ENCODE data around the gene PLGRKT. TPM values are rescaled to one million over a fixed set of nuclear protein-coding genes. Genes with fewer than 3 reads are reported as not detected.
"Not testable (repeated sequence)": the region's sequence is repeated elsewhere in the genome, so short reads cannot be mapped to it uniquely, and the experiment has no call there.

Gene PLGRKT
- total RNA-seq, 1 donor from 2014 or later: 15.9 TPM

GRCh38 chr9:5440426-5440825 lies 2.7 kb upstream of the PLGRKT start:
- intact Hi-C loops (cut with DNase I): no loop called here
- ATAC-seq: no peak
- TF ChIP-seq CTCF (IDR thresholded peaks at IDR 0.05): no peak

GRCh38 chr9:5438301-5439162 lies 807 bp upstream of the PLGRKT start:
- Histone ChIP-seq H3K9me3 (no peaks in the 10 kb centered on the region), H3K4me1 (peaks cover 24% of the 10 kb centered on the region), H3K27ac (peak overlapping the region; percentile 96), H3K4me3 (peak overlapping the region; percentile 70), H3K36me3 (peaks cover 6% of the 10 kb centered on the region), H3K27me3 (ENCODE audit: low read depth) (no peaks in the 10 kb centered on the region)
- no peak for TF ChIP-seq CTCF (IDR thresholded peaks at IDR 0.05)
- no peak for DNase-seq
- ATAC-seq: no peak
- intact Hi-C loops (cut with DNase I): no loop called here

More at GRCh38 chr9:5440426-5440825, 2.7 kb upstream of the PLGRKT start:
- Histone ChIP-seq H3K4me1 (peaks cover 24% of the 10 kb centered on the region), H3K36me3 (peaks cover 4% of the 10 kb centered on the region), H3K27ac (no peak overlapping the region), H3K4me3 (no peak overlapping the region), H3K27me3 (ENCODE audit: low read depth) (no peaks in the 10 kb centered on the region), H3K9me3 (no peaks in the 10 kb centered on the region)
- DNase-seq: no peak

- Histone ChIP-seq H3K9me3 (no peaks in the 10 kb centered on the region), H3K27ac (peak overlapping the region; percentile 96), H3K4me1 (peaks cover 24% of the 10 kb centered on the region), H3K36me3 (peaks cover 6% of the 10 kb centered on the region), H3K4me3 (peak overlapping the region; percentile 70), H3K27me3 (ENCODE audit: low read depth) (no peaks in the 10 kb centered on the region)
- intact Hi-C loops (cut with DNase I): no loop called here
- no peak for ATAC-seq
- no peak for TF ChIP-seq CTCF (IDR thresholded peaks at IDR 0.05)
- DNase-seq: no peak
These were observed 1.3 kb downstream of the PLGRKT start for GRCh38 chr9:5436441-5436840.

DNA sequence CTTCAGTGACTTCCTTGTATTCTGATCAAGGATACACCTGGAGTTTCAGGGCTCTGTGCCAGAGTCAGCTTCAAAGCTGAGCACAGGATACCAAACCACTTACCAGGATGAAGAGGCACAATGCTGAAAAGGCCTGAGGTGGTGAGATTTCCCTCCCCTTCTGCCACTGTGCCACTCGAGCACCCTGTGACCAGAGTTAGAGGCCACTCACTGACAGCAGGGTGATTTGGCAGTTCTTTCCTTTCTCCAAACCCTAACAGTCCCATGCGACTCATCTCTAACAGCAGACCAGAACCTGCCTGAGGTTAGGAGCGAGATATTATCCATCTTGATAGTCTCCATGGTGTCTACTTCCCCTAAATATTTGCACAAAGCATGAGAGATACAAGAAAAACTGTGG lies 1.8 kb downstream of the PLGRKT start:
- intact Hi-C loops (cut with DNase I): no loop called here
- H3K9me3 ChIP-seq: no peaks in the 10 kb centered on the region
- H3K4me3 ChIP-seq: no peak overlapping the region
- H3K36me3 ChIP-seq: peaks cover 9% of the 10 kb centered on the region
- peaks cover 24% of the 10 kb centered on the region for H3K4me1 ChIP-seq
- H3K27me3 ChIP-seq (ENCODE audit: low read depth): no peaks in the 10 kb centered on the region
- no peak overlapping the region for H3K27ac ChIP-seq
- TF ChIP-seq CTCF (IDR thresholded peaks at IDR 0.05): no peak
- DNase-seq (no peak), ATAC-seq (no peak)

GRCh38 chr9:5433841-5434810 lies 3.6 kb downstream of the PLGRKT start:
- ATAC-seq; H3K27me3 ChIP-seq (ENCODE audit: low read depth); intact Hi-C loops (cut with DNase I); H3K4me3 ChIP-seq; DNase-seq; H3K9me3 ChIP-seq; H3K27ac ChIP-seq: not testable (repeated sequence)
- H3K4me1 ChIP-seq: peaks cover 24% of the 10 kb centered on the region
- peaks cover 13% of the 10 kb centered on the region for H3K36me3 ChIP-seq

- H3K27ac ChIP-seq; H3K27me3 ChIP-seq (ENCODE audit: low read depth); H3K4me3 ChIP-seq; ATAC-seq; H3K9me3 ChIP-seq; intact Hi-C loops (cut with DNase I); DNase-seq: not testable (repeated sequence)
- Histone ChIP-seq H3K36me3 (peaks cover 13% of the 10 kb centered on the region), H3K4me1 (peaks cover 18% of the 10 kb centered on the region)
These were observed 4.4 kb downstream of the PLGRKT start for GRCh38 chr9:5433328-5433727.

DNA sequence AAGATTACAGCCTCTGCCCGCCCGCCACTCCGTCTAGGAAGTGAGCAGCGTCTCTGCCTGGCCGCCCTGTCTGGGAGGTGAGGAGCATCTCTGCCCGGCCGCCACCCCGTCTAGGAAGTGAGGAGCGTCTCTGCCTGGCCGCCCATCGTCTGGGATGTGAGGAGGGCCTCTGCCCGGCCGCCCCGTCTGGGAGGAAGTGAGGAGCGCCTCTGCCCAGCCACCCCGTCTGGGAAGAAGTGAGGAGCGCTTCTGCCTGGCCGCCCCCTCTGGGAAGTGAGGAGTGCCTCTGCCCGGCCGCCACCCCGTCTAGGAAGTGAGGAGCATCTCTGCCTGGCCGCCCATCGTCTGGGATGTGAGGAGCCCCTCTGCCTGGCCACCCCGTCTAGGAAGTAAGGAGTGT lies 4.8 kb downstream of the PLGRKT start:
- ATAC-seq; H3K27ac ChIP-seq; DNase-seq; intact Hi-C loops (cut with DNase I); H3K27me3 ChIP-seq (ENCODE audit: low read depth); H3K4me3 ChIP-seq; H3K9me3 ChIP-seq: not testable (repeated sequence)
- Histone ChIP-seq H3K4me1 (peaks cover 14% of the 10 kb centered on the region), H3K36me3 (peaks cover 13% of the 10 kb centered on the region)
